Stimulated activated CD4-positive, alpha-beta T cell treated with anti-CD3 and anti-CD28 coated beads, Interleukin-4, amount 100 ng/mL, for 48 hours (primary cell): ENCODE measurements around the gene SRPK2.
"Not testable (repeated sequence)": the region's sequence is repeated elsewhere in the genome, so short reads cannot be mapped to it uniquely, and the experiment has no call there.

Experiments
- DNase-seq, 2 donors: peaks; one replicate each; pipeline ENCODE4 v3.0.0-alpha.2; 2020; ENCODE audit warnings: low read depth in 2 of 2

The SRPK2 gene

DNA sequence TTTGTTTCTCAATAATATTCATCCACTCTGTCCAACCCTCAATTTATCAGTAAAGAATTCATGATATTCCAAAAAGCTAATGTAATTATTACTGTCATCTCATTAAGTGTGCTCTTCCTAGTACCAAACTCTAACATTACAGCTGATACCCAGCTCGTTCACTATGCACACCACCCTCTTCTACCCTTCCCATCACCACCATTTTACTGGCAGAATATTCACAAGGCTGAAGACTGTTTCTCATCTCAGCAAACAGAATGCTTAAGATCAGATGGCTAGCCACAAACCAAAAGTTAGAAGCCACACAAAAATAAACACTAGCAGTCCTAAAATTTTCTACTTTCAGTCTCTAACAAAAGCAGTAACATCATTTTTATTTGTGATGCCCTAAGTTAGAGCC, 121.5 kb downstream of the SRPK2 start:
- no peak for DNase-seq

DNA sequence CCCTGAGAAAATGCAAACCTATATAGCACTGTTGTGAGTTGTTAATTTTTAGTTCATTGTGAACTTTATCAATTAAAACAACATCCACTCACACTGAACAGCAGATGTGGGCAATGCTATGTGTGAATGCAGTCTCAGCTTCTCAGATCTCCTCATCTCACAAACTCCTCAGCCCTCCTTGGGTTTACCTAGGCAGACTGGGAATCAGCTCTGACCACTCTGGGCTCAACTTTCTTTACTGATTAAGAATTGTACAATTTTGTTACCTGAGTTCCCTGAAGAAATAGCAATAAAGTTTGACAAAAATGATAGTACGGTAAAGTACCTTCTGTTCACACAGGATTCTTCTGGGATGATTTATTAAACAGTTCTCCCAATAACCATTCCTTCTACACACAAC, 124.0 kb downstream of the SRPK2 start:
- DNase-seq = no peak

DNA sequence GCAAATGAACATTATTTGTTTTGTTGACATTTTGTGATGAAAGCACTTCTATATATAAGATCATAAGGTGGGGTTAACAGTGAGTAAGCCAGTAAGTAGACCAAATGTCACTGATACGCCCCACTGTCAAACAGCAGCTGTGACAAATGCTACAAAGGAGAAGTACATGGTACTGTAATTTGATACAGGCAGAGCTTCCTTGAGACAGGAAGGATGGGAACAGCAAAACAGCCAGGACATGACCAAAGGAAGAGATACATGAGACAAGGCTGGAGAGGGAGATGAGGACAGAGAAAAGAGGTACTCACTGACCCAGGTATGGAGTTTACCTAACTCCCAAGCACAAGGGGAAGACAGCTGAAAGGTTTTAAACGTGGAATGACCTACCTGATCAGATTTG, 127.0 kb downstream of the SRPK2 start:
- no peak for DNase-seq

DNA sequence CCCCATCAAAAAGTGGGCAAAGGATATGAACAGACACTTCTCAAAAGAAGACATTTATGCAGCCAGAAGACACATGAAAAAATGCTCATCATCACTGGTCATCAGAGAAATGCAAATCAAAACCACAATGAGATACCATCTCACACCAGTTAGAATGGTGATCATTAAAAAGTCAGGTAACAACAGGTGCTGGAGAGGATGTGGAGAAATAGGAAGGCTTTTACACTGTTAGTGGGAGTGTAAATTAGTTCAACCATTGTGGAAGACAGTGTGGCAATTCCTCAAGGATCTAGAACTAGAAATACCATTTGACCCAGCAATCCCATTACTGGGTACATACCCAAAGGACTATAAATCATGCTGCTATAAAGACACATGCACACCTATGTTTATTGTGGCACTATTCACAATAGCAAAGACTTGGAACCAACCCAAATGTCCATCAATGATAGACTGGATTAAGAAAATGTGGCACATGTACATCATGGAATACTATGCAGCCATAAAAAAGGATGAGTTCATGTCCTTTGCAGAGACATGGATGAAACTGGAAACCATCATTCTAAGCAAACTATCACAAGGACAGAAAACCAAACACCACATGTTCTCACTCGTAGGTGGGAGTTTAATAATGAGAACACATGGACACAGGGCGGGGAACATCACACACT, 128.4 kb downstream of the SRPK2 start:
- DNase-seq = not testable (repeated sequence)

DNA sequence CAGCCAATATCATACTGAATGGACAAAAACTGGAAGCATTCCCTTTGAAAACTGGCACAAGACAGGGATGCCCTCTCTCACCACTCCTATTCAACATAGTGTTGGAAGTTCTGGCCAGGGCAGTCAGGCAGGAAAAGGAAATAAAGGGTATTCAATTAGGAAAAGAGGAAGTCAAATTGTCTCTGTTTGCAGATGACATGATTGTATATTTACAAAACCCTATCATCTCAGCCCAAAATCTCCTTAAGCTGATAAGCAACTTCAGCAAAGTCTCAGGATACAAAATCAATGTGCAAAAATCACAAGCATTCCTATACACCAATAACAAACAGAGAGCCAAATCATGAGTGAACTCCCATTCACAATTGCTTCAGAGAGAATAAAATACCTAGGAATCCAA, 129.8 kb downstream of the SRPK2 start:
- not testable (repeated sequence) for DNase-seq

DNA sequence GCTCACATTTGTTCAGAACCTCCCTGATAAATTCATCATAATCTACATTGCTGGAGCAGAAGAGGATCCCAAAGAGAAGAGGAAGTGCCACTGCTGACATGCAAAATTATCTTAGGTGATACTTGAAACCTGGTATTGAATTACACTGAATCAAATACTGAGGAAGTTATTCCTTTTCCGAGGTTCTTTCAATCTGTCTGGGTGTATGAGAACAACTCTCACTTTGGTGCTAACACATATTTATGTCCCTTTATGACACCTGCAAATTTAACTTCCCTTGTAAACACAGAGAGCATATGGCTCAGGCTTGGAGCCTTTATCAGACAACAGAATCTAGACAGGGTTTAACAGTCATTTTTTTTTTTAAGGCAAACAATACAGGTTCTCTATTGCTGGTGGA, 131.4 kb downstream of the SRPK2 start:
- no peak for DNase-seq

DNA sequence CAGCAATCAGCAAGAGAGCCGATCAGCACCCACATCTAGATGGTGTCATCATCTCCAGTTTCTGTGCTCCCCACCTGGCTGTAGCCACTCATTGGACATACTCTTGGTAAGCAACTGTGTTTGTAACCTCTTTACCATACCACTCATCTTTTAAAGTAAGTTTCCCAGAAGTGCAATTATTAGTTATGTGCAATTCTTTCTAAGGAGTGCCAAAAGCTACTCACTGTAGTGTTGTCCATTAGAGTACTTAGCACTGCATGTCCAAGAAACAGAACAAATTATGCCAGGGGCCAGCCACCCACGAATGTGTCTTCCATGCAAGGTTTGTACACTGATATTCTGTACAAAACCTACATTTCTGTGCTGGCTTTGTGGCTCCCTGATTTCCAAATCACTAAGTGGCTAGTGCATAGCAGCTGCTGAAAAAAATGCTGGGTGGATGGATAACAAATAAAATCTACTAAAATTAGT, 131.9 kb downstream of the SRPK2 start:
- no peak for DNase-seq

DNA sequence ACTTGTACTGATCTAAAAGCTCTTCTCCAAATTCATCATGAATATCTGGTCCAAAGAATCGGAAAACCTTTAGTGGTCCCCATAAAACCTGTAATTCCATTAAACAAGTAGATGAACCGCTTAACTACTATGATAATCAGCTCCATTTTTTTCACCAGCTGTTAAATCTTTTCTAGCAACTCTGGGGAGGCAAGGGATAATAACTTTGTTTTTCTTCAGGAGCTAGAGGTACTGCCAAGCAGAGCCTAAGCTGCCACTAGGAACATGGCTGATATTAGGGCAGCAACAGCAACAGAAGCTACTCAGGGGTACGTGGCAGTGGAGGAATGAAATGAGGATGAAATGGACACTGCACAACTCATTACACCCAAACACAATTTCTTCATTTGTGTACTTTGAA, 138.0 kb downstream of the SRPK2 start:
- no peak for DNase-seq

DNA sequence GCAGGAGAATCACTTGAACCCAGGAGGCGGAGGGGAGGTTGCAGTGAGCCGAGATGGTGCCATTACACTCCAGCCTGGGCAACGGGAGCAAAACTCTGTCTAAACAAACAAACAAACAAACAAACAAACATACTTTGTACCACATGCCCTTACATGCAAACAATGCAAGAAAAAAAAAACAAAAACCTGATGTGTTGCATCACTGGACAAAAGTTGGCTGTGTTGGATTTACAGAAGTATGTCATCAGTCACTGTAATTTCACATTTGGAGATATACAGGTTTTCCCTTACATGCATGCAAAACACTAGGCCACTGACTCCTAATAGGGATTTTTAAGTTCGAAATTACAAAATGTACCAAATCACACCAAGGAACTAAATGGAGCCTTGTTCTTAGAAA, 138.5 kb downstream of the SRPK2 start:
- DNase-seq = no peak

DNA sequence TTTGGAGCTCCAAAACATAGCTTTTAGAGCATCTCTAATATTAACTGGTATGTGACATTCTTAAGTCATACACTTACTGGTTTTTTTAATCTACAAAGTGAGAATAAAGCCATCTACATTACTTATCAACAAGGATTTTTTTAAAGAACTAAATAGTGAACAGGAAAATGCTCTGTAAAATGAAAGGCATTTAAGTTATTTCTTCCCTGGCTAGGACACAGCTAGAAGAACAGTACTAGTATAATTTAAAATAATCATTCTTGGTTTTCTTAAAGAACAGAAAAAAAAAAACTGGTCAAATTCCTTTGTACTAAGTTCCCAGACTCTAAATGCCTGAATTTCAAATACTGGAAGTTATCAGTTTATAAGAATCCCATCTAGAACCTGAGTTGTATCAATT, 139.5 kb downstream of the SRPK2 start:
- no peak for DNase-seq

DNA sequence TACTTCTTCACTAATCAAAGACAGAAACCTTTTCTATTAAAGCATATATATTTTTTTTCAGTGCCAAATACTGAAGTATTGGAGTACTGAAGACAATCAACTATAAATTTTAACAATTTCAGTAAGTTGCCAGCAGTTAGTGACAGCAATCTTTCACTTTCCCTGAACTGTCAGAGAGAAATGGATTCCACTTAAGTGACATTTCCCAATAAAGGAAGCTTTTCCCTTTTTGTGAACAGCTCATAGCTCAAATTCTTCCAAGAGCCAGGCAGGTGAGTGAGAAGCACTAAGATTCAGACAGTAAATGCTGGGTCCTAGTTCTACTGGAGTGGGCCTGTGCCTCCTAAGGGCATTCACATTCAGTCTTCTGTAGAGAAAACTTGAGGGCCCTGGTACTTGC, 142.0 kb downstream of the SRPK2 start:
- DNase-seq = no peak

DNA sequence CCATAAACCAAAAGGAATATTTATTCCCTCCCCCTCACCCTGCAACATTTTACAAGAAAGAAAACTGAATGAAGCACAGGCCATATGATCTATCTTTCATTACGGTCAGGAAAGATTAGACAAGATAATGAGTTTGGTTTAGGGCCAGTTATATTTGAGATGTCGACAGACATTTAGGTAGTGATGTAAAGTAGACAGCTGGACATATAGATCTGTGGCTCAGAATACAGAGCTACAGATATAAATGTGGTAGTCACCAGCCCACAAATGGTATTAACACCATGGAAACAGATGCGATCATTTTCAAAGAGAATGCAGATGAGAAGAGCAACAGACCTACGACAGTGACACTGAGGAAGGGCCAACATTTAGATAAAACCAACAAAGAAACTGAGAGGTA, 142.5 kb downstream of the SRPK2 start:
- DNase-seq = no peak

DNA sequence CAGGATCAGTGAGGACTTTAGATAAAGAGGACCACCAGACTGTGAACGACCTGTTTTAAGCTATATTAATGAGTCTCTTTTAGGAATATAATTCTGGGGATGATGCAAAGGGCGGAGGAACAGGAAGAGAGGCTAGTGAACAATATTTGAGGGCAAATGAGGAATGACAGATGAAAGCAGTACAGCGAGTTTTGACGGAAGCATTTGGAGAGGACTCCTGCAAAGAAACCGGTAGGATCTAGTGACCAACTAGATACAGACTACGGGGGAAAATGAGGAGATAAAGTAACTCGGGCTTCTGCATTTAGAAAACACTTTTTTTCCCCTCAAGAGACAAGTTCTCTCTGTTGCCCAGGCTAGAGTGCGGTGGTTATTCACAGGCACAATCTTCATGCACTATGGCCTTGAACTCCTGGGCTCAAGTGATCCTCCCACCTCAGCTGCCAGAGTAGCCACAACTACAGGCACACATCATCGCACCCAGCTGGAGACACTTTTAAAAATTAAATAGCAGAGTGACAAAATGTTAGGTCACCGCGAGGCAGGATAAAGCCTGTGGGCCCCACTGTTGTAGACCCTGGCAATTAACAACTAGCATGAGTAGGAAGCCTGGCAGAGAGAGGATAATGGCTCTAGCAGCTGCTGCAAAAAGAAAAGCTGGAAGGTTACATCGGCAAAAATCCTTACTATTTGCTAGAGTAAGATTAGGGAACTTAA, 143.2 kb downstream of the SRPK2 start:
- DNase-seq = no peak

DNA sequence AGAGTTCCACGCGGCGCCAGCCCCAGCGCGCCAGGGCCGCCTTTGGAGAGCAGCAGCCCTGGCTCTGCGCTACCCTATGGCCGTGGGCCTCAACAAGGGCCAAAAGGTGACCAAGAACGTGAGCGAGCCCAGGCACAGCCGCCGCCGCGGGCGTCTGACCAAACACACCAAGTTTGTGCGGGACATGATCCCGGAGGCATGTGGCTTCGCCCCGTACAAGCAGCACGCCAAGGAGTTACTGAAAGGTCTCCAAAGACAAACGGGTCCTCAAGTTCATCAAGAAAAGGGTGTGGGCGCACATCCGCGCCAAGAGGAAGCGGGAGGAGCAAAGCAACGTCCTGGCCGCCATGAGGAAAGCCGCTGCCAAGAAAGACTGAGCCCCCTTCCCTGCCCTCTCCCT, 144.1 kb downstream of the SRPK2 start:
- DNase-seq = no peak

DNA sequence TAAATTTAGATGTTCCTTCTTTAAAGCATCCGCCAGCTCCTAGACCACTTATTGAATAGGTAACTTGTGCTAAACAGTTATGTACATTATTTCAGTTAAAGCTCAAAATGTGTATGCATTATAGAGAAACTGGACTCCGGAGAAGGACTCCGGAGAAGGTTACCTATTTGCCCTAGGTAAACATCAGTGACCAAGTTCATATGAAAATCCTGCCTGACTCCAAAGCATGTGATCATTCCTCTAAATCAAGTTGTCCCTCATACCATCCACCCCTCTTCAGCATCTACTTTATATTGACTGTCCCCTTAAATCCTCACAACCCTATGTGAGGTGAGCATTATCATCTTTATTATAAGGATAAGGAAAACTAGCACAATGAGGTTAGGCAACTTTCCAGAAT, 147.5 kb downstream of the SRPK2 start:
- DNase-seq = no peak

DNA sequence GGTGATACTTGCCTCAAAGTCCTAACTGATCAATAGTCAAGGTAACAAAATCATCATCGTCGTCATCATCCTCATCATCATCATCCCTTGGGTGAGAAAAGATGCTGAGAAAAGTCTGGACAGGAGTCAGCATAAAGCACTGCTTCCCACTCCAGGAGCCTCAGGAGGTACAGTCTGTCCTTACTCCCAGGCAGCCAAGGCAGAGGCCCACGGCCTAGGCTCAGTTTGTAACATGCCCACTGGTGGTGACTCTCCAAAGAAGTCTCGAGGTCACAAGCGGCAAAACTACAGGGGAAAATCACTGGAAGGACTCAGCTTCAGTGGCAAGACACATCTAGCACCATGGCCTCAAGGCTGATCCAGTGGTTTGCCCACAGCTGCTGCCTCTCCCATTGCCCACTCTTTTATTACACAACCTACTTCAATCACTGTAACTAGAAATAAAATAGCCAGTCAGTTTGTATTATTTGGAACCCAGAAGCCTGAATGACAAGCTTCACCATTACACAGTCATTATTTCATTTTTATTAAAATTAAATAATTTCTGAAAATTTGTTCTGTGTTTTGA, 150.4 kb downstream of the SRPK2 start:
- no peak for DNase-seq

DNA sequence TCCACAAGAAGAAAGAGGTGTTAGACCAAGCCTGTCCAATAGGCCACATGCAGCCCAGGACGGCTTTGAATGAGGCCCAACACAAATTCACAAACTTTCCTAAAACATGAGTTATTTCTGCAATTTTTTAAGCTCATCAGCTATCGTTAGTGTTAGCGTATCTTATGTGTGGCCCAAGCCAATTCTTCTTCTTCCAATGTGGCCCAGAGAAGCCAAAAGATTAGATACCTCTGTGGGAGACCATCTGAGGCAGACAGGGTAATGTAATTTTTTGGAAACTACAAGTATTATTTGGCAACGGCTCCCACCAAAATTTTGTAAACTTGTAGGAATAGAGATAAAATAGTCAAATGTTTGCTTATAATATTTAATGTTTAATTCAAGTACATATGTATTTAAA, 153.8 kb downstream of the SRPK2 start:
- no peak for DNase-seq

DNA sequence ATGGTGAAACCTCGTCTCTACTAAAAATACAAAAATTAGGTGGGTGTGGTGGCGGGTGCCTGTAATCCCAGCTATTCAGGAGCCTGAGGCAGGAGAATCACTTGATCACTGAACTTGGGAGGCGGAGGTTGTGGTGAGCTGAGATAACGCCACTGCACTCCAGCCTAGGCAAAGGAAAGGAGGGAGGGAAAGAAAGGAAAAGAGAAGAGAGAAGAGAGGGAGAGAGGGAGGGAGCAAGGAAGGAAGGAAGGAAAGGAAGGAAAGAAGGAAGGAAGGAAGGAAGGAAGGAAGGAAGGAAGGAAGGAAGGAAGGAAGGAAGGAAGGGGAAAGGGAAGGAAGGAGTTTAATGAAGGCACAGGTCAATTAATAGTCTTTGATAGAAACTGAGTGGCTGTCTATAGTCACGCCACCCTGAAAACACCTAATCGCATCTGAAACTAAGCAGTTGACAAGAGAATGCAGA, 155.9 kb downstream of the SRPK2 start:
- not testable (repeated sequence) for DNase-seq

DNA sequence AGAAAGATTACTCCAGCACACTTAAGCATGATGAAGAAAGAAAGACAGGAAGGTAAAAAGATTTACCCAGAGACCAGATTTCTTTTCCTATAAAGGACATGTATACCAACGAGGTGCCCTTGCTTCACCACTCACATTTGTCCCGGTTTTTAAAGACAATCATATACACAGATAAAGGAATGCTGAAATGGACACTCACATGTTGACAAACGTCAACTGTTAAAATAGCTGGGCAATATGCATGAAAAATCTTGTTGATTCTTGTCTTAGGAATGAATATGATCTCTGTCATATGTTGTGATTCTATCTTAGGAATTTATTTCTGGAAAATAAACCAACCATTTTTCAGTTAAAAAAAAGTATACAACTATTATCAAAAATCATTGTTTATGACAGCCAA, 158.2 kb downstream of the SRPK2 start:
- DNase-seq = no peak

DNA sequence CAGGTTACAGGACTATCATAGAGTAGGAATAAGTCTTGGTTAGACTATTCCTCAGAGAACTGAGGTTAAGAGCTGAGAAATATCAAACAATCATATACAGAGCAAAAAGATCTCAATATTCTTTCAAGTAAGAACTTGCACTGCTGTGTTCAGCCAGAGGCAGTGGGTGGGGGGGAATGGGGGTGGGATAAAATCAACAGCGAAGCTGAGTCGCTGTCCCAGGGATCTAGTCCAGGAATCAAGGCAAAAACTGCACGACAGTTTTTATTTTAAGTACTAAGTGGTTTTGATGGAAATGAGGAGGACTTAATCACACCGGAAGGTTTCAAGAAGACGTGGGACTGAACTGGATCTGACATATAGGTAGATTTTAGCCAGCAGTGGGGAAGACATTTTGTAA, 159.1 kb downstream of the SRPK2 start:
- DNase-seq = no peak

DNA sequence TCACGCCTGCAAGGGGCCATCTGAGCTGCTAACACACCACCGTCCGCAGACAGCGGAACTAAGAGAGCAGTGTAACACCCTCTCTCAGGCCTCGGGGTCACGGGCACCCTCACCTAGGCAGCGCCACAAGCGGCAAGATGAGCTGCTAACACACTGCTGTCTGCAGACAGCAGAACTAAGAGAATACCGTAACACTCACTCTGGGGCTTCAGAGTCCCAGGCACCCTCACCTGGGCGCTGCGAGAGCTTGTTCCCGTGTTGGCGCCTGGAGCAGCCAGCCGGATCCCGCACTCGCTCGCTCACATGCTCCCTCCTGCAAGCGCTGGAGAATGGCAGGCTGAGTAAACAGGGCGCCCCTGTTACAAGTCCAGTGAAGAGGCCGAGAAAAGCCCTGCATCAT, 160.2 kb downstream of the SRPK2 start:
- DNase-seq = no peak

DNA sequence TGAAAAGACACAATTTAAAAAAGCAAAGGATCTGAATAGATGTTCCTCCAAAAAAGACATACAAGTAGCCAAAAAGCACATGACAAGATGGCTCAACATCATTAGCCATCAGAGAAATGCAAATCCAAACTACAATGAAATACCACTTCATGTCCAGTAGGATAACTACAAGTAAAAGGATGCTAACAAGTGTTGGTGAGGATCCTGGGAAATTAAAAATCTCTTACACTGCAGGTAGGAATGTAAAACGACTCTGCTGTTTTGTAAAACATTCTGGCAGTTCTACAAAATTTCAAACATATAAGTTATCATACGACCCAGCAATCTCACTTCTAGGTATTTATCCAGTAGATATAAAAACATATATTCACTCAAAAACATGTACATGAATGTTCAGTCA, 161.3 kb downstream of the SRPK2 start:
- DNase-seq = no peak
